ENCODE results near the gene CCDC102A.

DNA sequence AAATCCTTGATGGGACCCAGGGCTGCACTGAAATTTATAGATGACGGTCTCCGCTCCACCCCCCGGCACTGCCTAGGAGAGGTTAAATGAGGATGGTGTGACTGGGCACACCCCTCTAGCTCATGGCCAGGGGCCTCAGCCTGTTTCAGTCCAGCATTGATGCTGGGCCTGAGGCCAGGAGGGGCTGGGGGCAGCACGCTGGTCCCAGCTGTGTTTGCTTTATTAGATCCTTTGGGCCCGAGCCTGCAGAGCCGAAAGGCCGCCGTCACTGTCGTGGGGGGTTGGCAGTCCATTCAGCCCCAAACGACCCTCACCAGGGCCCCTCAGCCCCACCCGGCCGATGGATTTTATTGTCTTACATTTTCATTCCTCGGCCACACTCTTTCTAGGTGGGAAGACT, 39.2 kb downstream of the CCDC102A start:
- TF ChIP-seq CTCF (IDR thresholded peaks at IDR 0.05) = no peak
- no peak for TF ChIP-seq POLR2A (IDR thresholded peaks at IDR 0.05)

Data from thyroid gland (tissue), 4 donors.